Measurements from ENCODE around the gene RNF13.
A peak's percentile ranks its signal among the peaks of the same experiment; 100 is the strongest.
"Not testable (repeated sequence)": the region's sequence is repeated elsewhere in the genome, so short reads cannot be mapped to it uniquely, and the experiment has no call there.

RNF13 gene

DNA sequence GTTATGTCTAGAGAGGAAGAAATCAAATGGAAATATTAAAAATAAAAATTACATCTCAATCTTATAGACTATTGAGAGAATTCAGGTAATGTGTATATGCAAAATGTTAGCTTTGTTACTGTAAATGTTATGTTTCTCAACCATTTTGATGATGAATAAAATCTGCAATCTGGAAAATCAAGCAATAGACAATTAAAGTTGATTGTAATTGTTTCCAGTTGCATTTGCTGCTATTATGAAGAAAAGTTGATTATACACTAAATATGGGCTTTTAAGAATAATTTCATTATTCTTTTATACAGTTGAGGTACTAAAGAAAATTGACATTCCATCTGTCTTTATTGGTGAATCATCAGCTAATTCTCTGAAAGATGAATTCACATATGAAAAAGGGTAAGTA lies 88.8 kb downstream of the RNF13 start:
- no peak for DNase-seq

DNA sequence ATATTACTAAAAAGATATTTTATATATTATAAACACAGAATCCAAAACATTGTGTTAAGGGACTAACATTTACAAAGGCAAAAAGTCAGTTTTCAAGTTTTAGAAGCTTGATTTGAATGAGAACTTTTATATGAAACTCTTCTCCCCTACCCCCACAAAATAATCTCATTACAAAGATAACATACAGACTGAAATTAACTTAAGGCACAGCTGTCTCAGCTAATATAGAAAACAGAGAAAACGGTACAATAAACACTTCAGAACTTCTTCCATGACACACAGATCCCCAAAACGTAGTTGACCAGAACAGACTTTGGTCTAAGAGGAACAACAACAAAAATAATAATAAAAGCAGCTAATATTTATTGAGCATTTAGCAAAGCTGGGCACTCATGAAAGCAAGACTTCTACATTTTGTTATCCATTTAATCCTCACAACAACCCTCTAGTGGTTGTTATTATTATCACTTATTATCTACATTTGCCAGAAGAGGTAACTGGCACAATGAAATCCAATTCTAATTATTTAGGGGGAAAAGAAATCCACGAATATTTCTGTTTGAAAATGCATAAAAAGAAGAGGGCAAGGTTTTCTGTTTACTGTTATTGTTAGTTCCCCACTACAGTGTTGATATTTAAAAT lies 89.6 kb downstream of the RNF13 start:
- DNase-seq, result peak in 2 of 4 experiments; percentile 11 to 17

DNA sequence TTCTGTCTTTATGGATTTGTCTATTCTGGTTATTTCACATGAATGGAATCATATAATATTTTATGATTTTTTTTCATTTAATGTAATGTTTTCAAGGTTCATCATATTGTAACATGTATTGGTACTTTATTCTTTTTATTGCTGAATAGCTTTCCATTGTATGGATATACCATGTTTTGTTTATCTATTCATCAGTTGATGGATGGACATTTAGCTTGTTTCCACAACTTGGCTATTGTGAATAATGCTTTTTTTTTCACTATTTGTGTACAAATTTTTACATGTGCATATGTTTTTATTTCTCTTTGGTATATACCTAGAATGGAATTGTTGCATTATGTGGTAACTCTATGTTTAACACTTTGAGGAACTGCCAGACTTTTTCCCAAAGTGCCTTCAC lies 93.0 kb downstream of the RNF13 start:
- DNase-seq, result no peak

DNA sequence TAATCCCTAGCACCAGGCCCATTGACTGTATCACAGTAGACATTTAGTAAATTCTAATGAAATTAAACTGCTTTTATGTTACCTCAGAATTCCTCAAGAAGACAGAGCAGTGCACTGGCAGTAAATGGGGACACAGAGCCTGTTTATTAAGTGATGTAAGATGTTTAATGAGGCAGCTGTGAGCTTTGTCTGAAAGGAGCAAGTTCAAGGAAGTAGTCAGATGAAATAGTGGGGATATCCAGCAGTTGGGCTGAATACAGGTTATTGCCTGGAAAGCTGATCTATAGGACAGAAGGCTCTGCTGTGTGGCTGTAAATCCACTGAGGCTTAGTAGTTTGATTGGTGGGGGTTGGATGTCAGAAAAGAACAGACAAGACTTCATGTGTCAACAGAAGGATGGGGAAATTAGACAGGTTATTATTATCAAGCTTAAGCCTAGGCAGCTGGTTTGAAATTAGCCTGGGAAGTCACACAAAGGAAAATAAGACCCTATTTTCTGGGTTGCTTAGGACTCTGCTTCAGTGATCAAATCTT lies 95.5 kb downstream of the RNF13 start:
- no peak for DNase-seq

DNA sequence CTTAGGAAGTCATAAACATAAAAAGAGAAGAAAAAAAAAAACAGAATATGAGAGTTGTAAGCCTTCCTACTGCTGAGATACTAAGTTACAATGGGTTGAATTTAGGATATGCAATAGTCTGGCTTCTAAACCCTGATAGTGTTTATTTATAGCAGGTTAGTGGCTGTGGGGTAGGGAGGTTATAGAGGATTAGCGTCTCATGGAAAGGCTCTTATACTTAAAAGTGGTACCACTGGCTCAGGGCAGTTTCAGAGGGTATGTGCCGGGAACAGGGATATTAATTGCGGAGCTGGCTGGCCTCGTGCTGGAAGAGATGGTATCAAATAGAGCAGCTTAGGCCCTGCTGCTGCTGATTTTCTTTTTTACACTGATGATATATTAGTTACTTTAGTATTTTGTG lies 96.9 kb downstream of the RNF13 start:
- no peak for DNase-seq

DNA sequence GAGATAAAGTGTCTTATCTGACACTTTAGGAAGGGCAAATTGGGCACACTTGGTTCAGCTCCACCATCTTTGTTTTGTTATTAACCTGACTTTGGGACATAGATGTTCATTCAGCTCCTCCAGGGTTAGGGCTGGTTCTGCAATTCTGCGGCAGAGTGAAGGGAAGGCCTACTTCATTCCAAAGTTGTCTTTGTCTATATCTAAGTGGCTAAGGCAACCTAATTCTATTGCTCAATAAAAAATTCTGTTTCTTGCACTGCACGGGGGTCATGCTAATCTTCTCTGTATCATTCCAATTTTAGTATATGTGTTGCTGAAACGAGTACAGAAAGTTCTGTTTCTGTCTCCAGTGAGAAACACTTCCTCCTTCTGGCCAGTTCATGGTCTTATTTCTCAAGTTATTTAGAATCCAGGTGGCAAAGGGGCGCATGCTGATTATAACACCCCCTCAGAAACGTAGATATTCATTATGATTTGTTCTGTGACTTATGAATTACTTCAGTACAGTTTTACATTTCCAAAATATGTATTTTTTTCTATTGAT lies 104.2 kb downstream of the RNF13 start:
- DNase-seq, result peak in 2 of 4 experiments; percentile 14 to 17

DNA sequence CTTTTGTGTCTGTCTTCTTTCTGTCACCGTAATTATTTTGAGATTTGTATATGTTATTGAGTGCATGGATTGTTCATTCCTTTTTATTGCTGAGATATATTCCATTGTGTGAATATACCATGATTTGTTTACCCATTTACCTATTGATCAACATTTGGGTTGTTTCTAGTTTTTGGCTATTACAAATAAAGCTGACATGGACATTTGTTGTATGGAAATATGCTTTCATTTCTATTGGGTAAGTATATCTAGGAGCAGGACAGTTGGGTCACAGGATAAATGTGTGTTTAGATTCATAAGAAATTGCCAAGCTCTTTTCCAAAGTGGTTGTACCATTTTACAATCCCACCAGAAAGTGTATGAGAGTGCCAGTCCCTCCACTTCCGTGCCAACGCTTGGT lies 106.5 kb downstream of the RNF13 start:
- no peak for DNase-seq

DNA sequence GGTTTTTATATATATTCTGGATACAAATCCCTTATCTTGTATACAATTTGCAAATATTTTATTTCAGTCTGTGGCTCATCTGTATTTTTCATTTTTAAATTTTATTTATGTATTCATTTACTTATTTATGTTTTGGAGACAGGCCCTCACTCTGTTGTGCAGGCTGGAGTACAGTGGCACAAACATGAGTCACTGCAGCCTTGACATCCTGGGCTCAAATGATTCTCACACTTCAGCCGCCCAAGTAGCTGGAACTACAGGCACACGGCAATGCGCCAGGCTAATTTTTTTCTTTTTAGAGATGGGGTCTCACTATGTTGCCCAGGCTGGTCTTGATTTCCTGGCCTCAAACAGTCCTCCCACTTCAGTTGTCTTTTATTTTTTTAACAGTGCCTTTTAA lies 107.1 kb downstream of the RNF13 start:
- DNase-seq, result no peak

DNA sequence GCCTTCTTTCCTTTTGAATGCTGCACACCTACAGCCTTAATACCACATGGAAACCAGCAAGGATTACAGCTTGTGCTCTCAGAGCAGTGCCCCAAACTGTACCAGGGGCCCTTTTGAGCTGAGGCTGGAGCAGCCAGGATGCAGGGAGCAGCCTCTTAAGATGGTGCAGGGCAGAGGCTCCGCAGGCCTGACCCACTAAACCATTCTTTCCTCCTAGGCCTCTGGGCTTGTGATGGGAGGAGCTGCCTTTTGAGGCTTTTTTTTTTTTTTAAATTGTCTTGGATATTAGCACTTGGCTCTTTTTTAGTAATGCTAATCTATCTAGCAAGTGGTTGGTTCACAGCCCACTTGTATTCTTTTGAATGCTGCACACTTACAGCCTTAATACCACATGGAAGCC lies 120.0 kb downstream of the RNF13 start:
- DNase-seq, result no peak

DNA sequence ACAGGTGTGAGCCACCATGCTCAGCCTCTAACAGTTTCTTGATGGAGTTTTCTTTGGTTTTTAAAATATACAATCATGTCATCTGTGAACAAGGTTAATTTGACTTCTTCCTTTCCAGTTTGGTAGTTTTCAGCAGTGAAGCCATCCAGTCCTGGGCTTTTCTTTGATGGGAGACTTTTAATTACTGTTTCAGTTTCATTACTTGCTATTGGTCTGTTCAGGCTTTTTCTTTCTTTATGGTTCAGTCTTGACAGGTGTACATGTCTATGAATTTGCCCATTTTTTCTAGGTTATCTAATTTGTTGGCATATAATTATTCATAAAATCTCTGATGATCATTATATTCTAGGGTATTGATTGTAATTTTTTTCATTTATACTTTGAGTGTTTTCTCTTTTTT lies 120.8 kb downstream of the RNF13 start:
- DNase-seq, result no peak

DNA sequence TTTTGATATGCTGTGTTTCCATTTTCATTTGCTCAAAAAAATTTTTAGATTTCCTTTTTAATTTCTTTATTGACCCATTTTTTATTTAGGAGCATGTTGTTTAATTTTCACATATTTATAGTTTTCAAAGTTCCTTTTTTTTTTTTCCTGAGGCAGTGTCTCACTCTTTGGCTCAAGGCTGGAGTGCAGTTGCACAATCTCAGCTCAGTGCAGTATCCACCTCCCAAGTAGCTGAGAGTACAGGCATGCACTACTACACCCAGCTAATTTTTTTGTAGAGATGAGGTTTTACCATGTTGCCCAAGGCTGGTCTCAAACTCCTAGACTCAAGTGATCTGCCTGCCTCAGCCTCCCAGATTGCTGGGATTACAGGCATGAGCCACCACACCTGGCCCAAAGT lies 121.5 kb downstream of the RNF13 start:
- DNase-seq, result peak; percentile 11 to 53 (median 46)

DNA sequence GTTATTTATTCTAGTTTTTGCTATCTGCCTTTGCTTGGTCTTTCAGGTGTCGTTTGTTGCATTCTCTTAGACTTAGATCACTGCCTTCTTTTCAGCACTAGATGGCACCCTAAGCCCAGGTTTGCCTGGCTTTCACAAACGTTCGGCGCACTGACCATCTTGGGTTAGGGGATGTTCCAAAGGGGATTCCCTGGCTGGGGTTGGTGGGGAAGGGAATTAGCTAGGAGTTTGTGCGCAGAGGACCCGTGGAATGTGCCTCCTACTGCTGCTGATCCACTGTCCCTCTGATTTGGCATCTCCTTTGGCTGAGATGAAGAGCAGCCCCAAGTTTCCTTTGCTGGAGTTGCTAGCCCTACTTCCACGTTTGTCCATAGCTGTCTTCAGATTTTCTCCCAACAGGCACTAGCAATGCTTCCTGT lies 123.8 kb downstream of the RNF13 start:
- DNase-seq, result peak; percentile 16 to 40 (median 36)

DNA sequence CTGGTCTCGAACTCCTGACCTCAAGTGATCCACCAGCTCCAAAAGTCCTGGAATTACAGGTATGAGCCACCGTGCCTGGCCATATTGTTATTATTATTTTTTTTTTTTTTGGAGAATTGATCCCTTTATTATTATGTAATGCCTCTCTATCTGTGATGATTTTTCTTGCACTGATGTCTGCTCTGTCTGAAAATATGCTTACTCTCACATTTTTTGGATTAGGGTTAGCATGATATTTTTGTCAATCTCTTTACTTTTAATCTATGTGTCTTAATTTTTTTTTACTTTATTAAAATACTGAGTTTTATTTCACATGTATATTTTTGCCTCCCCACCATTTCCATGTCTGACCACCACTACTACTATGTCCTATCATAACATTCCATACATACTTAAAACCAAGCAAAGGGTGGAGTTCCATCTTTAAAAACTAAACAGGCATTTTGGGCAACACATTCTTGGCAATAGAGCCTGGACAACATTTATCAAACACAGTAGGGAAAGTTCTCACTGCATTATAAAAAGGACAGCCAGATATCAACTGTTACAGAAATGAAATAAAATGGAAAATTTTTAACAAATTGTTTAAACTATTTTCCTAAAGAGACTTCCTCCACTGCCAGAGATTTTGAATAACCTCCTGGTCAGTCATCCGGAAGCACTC lies 125.5 kb downstream of the RNF13 start:
- not testable (repeated sequence) for DNase-seq

DNA sequence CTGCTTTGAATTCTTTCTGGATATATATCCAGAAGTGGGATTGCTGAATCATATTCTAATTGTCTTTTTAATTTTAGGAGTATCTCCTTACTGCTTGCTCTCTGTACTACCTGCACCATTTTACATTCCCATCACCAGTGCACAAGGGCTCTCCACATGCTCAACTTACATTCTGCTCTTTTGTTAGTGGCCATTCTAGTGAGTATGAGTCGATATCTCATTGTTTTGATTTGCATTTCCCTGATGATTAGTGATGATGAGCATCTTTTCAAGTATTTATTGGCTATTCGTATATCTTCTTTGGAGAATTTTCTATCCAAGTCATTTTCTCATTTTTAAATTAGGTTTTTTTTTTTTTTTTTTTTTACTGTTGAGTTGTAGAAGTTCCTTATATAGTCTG lies 128.2 kb downstream of the RNF13 start:
- DNase-seq, result no peak

DNA sequence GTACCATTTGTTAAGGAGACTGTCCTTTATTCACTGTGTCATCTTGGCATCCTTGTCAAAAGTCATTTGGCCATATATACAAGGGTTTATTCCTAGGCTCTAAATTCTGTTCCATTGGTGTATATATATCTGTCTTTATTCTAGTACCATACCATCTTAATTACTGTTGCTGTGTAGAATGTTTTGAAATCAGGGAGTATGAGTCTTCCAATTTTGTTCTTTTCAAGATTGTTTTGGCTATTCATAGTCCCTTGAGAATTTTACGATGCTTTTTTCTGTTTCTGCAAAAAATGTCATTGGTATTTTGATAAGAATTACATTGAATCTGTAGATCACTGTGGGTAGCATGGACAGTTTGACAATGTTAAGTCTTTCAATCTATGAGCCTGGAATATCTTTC lies 128.9 kb downstream of the RNF13 start:
- DNase-seq, result no peak

DNA sequence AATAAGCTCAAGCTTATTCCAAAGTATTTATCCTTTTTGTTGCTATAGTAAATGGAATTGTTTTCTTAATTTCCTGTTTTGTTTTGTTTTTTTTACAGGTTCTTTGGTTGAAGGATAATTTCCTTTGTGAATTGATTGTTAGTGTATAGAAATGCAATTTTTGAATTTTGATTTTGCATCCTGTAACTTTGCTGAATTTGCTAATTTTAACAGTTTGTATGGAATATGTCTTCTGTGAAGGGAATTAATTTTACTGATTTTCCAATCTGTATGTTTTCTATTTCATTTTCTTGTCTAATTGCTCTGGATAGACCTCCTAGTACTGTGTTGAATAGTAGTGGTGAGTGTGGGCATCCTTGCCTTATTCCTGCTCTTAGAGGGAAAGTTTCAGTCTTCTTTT lies 129.4 kb downstream of the RNF13 start:
- no peak for DNase-seq

DNA sequence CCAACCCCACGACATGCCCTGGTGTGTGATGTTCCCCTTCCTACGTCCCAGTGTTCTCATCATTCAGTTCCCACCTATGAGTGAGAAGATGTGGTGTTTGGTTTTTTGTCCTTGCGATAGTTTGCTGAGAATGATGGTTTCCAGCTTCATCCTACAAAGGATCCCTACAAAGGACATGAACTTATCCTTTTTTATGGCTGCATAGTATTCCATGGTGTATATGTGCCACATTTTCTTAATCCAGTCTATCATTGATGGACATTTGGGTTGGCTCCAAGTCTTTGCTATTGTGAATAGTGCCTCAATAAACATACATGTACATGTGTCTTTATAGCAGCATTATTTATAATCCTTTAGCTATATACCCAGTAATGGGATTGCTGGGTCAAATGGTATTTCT lies 131.0 kb downstream of the RNF13 start:
- not testable (repeated sequence) for DNase-seq

DNA sequence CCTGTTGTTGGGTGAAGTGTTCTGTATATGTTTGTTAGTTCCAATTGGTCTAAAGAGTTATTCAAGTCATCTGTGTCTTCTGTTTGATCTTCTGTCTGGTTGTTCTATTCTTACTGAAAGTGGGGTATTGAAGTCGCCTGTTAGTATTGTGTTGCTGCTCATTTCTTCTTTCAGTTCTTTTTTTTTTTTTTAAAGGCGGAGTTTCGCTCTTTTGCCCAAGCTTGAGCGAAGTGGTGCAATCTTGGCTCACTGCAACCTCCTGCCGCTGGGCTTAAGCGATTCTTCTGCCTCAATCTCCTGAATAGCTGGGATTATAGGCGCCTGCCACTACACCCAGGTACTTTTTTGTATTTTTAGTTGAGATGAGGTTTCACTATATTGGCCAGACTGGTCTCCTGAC lies 134.2 kb downstream of the RNF13 start:
- DNase-seq, result peak in 3 of 4 experiments; percentile 41 to 69 (median 46)

DNA sequence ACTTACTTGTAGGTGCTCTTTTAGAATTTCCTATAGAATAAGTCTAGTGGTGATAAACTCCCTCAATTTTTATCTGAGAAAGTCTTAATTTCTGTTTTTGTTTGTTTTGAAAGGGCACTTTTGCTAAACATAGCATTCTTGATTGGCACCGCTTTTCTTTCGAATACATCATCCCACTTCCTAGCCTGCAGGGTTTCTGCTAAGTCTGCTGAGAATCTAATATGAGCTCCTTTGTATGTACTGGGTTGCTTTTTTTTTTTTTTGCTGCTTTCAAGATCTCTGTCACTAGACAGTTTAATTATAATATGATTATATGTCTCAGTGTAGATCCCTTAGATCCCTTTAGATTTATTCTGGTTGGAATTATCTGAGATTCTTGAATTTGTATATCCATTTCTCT lies 136.2 kb downstream of the RNF13 start:
- no peak for DNase-seq

DNA sequence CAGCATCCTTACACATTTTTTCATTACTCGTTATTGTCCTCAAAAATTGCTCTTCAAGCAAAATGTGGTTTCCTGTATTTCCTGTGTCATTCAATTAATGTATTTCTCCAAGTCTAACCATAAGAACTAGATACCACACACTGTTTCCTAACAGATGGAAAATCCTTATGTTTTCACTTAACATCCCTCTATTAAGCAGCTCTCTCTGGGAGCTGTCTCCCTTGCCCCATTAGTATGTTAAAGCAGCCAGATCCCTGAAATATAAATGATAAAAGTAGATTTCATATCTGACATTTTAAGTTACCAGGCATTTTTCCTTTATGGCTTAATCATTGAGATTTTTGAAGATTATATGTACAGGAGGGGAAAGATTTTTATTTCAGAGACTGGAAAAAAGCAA lies 141.8 kb downstream of the RNF13 start:
- DNase-seq, result no peak

DNA sequence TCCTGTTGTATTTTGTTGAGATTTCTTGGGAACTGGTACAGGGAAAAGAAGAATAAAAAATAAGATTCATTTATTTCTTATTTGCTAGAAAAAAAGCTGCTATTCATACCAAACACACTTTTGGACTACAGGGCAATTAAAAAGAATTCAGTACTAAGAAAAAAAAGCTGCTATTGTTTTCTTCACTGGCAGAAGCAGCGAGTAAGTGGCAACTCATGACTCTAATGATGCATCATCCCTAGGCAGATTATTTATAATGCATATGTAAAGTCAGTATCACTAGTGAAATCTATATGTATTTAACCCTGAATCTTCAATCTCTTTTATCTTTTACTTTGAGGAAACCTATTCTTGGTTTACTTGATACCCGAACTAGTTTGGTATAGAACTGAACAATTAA lies 142.4 kb downstream of the RNF13 start:
- no peak for DNase-seq

DNA sequence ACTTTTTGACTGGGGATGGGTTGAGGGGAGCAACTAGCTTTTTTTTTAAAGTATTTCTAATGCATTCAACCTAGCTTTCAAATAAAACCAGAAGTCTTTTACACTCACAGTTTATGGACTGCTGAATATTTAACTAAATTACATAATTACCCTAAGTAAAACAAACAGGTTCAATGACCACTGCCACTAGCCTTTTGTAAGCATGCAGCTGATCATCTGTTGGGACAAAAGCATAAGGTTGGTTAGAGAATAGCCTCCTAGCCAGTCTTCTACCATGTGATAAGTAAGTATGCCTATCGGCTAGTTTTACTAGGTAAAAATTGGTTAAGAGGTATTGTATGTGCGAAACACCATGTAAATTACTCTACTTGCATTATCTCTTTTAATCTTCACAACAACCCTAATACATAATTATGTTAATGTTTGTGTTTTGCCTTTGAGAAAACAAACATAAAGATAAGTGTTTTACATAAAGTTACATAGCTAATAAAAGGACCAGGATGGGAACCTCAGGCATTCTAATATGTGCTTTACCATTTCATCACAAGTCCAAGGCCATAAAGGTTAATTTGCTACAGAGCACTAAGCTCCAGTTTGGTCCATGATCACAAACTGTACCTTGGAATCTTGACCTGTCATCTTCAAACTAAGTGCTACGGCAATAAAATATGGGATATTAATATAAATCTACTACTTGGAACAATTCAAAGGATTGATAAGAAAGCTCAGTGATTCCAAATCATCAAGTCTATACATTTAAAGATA lies 144.5 kb downstream of the RNF13 start:
- DNase-seq, result no peak

DNA sequence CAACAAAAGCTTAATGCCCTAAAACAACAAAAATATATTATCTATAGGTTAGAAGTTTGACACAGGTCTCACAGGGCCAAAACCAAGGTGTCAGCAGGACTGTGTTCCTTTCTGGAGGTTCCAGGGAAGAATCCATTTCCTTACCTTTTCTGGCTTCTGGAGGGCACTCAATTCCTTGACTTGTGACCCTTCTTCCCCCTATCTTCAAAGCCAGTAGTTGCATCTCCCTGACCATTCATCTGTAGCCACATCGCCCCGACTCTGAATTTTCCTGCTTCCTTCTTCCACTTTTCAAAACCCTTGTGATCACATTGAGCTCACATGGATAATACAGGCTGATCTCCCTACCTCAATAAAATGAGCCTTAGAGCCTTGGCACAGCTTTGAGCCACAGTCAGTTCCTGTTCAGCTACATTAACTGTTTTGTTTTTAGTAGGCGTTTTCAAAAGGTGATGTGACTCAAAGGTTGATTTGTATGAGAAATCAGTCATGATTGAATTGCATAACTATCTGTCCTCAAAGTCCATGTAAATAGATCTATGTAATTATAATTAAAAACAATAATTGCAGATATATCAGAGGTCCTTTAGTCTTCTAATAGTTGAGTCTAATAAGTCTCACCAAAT lies 145.3 kb downstream of the RNF13 start:
- peak in 2 of 4 experiments; percentile 23 to 33 for DNase-seq

Measured in suppressor macrophage (primary cell).